Cerebellar cortex (tissue), 1 donor: ENCODE measurements around the gene CCL26.
"Not testable (repeated sequence)": the region's sequence is repeated elsewhere in the genome, so short reads cannot be mapped to it uniquely, and the experiment has no call there.

Experiments used
- DNase-seq: peaks from one replicate; pipeline ENCODE4 v3.0.0-alpha.2; 2015; ENCODE audit warnings: low spot score

Gene CCL26

GRCh38 chr7:75792567-75792966 lies 20.6 kb upstream of the CCL26 start:
- not testable (repeated sequence) for DNase-seq

GRCh38 chr7:75789361-75789924 lies 17.4 kb upstream of the CCL26 start:
- DNase-seq = no peak

GRCh38 chr7:75788154-75788847 lies 16.3 kb upstream of the CCL26 start:
- DNase-seq = not testable (repeated sequence)

- not testable (repeated sequence) for DNase-seq
Measured at GRCh38 chr7:75783058-75783457, 11.0 kb upstream of the CCL26 start.

GRCh38 chr7:75780647-75781273 lies 8.7 kb upstream of the CCL26 start:
- not testable (repeated sequence) for DNase-seq

- not testable (repeated sequence) for DNase-seq
Measured at GRCh38 chr7:75779516-75779915, 7.5 kb upstream of the CCL26 start.

GRCh38 chr7:75779035-75779434 lies 7.0 kb upstream of the CCL26 start:
- DNase-seq = not testable (repeated sequence)

- no peak for DNase-seq
Measured at GRCh38 chr7:75776295-75776971, 4.4 kb upstream of the CCL26 start.

GRCh38 chr7:75773958-75774357 lies 1.9 kb upstream of the CCL26 start:
- DNase-seq = not testable (repeated sequence)

- no peak for DNase-seq
Measured at GRCh38 chr7:75771224-75771623, 787 bp downstream of the CCL26 start.

GRCh38 chr7:75762350-75762917 lies 9.6 kb downstream of the CCL26 start:
- DNase-seq = peak; percentile 78

GRCh38 chr7:75761801-75762200 lies 10.2 kb downstream of the CCL26 start:
- DNase-seq = not testable (repeated sequence)

GRCh38 chr7:75758491-75758890 lies 13.5 kb downstream of the CCL26 start:
- no peak for DNase-seq

- no peak for DNase-seq
Measured at GRCh38 chr7:75757860-75758259, 14.2 kb downstream of the CCL26 start.

GRCh38 chr7:75756991-75757676 lies 14.9 kb downstream of the CCL26 start:
- DNase-seq = peak; percentile 23

- no peak for DNase-seq
Measured at GRCh38 chr7:75756206-75756990, 15.6 kb downstream of the CCL26 start.

GRCh38 chr7:75743455-75743859 lies 28.6 kb downstream of the CCL26 start:
- no peak for DNase-seq

- no peak for DNase-seq
Measured at GRCh38 chr7:75740846-75741497, 31.0 kb downstream of the CCL26 start.

GRCh38 chr7:75739796-75740672 lies 32.0 kb downstream of the CCL26 start:
- peak; percentile 54 for DNase-seq
